Keratinocyte (primary cell): ENCODE measurements around the gene PEMT.

Experiments
- EZH2 ChIP-seq: IDR thresholded peaks from one replicate; pipeline ENCODE4 v1.6.1; 2012; ENCODE audit warnings: inconsistent platforms, mild to moderate bottlenecking, low read length, moderate library complexity
- TF ChIP-seq, protein P1 (sequence below), 3 experiments: IDR thresholded peaks in 1 of 3; conservative IDR thresholded peaks in 1 of 3; optimal IDR thresholded peaks in 1 of 3; 2 replicates in 2 of 3; 3 replicates in 1 of 3; pipeline versions ENCODE3 to v1.5.1; 2011; ENCODE audit warnings: low read length in 3 of 3, mild to moderate bottlenecking in 3 of 3, moderate library complexity in 2 of 3, control low read depth in 1 of 3, inconsistent platforms in 1 of 3; ENCODE audit not compliant: insufficient read depth in 2 of 3; ENCODE audit errors: extremely low read depth in 1 of 3

DNA sequence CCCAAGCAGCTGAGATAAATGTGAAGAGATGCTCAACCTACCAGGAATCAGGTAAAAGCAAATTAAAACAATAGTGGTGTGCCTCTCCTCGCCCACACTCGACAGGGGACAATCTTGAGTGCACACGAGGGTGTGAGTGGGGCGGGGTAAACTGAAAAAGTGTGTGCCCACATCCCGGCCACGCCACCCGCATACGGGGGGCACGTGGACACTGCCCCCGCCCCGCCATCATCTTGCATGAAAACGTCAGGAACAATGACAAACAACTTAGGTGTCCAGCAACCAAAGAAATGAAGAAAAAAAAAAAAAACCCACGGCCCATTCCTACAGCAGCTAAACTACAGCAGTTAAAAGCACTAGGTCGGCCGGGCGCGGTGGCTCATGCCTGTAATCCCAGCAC lies 14.1 kb downstream of the PEMT start:
- TF ChIP-seq, protein P1, sequence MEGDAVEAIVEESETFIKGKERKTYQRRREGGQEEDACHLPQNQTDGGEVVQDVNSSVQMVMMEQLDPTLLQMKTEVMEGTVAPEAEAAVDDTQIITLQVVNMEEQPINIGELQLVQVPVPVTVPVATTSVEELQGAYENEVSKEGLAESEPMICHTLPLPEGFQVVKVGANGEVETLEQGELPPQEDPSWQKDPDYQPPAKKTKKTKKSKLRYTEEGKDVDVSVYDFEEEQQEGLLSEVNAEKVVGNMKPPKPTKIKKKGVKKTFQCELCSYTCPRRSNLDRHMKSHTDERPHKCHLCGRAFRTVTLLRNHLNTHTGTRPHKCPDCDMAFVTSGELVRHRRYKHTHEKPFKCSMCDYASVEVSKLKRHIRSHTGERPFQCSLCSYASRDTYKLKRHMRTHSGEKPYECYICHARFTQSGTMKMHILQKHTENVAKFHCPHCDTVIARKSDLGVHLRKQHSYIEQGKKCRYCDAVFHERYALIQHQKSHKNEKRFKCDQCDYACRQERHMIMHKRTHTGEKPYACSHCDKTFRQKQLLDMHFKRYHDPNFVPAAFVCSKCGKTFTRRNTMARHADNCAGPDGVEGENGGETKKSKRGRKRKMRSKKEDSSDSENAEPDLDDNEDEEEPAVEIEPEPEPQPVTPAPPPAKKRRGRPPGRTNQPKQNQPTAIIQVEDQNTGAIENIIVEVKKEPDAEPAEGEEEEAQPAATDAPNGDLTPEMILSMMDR (optimal IDR thresholded peaks at IDR 0.05 in 1 of 3, IDR thresholded peaks at IDR 0.05 in 1 of 3, conservative IDR thresholded peaks at IDR 0.05 in 1 of 3; ENCODE audit: extremely low read depth in 1 of 3, insufficient read depth in 2 of 3, low read length in 3 of 3) = no peak
- no peak for TF ChIP-seq EZH2
